KG1 (cell line): ENCODE results near the gene RBFOX1.

Source experiments
- DNase-seq: peaks from one replicate; lab custom pipeline; 2025; lab: John Stamatoyannopoulos, UW

Gene RBFOX1

DNA sequence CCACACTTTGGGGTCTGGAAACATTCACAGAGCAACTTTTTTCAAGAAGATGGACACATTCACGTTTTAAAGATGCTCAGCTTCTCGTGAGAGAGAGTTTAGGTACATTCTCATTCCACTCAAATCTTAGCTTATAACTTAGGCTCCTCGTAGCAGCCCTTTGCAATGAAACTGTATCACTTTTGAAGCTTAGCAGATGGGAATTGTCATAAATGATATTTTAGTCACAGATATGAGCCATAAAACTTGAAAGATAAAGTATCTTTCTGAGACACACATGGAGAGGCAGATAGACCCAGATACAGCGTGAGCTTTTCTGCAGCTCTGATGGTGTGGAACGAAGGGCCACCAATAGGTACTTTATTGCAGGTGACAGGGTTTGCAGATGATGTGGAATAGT is 41.1 kb downstream of the RBFOX1 start:
- no peak for DNase-seq

DNA sequence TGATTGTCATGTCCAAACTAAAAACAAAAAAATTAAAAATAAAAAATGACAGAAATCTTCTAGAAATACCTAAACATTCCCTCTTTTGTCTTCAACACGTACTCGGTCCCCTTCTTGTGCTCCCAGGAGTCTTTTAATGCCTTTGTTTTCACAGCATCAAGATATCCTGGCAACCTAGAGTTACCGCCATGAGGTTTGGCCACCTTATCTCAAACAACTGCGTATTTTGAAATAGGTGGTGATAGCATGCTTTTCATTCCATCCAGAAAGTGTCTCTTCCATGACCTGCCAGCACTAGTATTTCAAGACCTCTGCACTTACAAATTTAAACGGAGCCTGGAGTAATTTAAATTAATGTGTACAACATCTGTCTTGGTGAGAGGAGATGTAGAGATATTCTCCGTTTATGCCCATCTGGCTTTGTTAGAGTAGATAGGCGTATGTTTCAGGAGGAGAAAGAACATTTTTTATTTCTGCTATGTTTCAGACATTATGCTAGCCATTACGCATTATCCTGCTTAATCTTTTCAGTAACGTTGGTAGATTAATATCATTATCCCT is 42.0 kb downstream of the RBFOX1 start:
- no peak for DNase-seq

DNA sequence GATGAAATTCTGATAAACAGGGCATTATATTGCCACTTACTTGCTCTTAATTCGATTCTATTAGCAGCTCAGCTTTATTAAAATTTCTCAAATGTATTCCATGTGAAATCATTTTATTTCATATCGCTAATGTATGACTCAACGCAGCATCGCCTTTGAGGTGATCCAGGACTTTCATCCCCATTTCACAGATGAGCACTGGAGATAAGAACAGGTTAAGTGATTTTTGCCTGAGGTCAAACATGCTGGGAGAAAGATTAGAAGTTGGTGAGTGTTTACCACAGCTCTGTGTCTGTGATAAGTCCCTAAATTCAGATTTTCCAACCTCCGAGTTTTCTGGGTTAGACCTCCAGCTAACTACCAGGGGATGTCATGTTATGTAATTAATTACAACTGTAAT is 43.6 kb downstream of the RBFOX1 start:
- no peak for DNase-seq

DNA sequence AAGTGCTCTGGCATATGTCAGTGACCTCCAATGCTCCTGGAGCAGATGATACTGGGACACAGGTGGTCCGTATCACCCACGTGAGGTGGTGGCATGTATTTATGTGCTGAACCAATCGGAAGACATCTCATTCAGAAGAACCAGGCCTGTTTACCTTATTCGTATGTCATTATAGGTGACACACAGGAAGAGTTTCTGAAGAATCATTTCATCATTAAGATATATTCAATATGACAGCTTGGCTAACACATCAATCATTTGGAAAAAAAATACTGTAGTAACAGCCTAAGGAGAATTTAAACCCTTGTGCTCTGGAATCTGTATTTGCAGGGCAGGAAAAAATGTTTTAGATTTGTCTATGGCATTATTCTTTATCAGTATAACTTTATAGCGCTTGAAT is 44.6 kb downstream of the RBFOX1 start:
- DNase-seq, result no peak

DNA sequence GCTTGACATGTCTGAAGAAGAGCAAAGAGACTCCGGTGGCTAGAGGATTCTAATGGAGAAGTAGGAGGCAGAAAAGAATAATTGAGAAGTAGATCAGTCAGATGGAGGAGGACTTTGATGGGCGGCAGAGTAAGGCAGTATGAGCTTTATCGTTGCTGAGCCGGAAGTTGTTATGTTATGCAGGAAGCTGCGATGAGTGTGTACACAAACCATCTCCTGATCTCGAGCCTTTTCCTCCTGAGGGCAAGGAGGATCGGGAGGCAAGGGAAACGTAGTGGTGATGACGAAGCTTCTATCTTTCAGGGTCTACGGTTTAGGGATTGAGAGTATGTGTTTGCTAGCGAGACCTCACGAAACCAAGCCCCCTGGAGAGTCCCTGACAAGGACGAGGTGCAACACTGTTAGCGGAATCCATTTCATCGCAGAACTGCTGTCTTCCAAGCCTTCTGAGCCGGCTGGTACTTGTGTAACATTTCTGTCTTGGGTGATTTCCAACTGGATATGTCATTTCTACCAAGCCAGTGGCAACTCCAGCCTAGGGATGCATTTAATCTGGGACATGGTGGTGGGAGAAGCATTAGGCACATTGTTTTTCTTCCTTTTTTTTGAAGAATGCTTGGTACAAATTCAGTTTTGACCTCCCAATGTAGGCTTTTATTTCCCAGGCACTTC is 45.5 kb downstream of the RBFOX1 start:
- no peak for DNase-seq

DNA sequence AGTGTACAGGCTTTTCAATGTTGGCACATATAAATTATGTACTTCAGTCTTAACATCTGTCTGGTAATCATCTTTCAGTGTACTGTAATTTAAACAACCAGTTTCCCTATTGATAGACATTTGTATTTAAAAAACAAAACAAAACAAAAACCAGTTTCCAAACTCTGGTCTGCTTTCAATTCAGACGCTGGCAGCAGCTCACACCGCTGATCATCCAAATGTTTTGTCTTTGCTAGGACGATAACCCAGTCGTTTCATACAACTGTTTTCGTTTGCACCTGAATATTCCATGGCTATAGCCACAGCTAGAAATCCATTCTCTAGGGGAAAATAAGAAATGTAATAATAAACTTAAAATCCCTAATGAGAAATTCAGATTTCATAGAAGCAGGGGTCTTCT is 47.8 kb downstream of the RBFOX1 start:
- no peak for DNase-seq

DNA sequence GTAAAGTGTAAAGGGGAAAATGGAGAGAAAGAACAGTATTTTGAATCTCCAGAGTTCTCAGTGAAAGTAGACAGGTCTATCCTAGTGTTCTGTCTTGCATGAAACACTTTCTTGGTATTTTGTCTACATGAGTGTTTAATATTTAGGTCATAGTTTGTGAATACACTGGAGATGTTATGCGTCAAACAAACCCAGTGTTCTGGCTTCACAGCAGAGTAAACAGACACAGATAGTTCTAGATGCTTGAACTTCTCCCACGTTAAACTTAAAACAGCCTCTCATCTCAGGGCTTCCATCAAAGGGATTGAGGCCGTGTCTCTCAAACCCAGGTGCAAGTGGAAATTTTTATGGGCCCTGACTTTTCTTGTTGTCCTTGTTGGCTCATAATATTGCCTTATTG is 48.3 kb downstream of the RBFOX1 start:
- DNase-seq, result no peak

DNA sequence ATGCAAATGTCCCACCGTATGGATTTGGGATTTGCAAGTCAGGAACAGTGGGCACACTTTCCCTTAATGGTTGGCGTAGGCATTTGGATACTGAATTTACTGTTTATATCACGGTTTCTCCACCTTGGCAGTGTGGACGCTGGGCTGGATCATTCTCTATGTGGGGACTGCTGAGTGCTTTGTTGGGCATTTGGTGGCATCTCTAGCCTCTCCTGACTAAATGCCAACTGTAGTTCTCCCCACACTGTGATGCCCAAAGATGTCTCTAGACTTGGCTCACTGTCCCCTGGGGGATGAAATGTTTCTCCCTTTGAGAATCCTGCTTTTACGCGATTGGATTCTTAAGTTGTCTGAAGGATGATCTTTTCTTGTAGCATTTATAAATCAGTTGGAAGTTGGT is 49.0 kb downstream of the RBFOX1 start:
- no peak for DNase-seq

DNA sequence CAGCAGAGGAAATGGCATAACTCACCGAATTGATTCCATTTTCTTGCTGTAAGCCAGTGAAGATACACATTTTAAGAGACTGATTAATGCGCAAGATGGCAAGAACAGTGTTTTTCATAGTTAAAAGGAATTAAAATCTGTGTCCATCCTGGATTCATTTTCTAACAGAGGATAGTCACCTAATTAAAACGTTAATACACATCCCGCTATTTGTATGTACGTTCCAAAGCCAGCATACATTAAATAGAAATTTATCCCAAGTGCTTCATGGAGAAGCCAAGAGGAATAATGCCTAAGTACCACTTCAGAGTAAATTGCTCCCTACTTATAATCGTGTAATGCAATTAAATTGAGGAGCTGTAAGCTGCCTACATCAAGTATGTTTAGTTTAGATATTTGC is 49.9 kb downstream of the RBFOX1 start:
- no peak for DNase-seq

DNA sequence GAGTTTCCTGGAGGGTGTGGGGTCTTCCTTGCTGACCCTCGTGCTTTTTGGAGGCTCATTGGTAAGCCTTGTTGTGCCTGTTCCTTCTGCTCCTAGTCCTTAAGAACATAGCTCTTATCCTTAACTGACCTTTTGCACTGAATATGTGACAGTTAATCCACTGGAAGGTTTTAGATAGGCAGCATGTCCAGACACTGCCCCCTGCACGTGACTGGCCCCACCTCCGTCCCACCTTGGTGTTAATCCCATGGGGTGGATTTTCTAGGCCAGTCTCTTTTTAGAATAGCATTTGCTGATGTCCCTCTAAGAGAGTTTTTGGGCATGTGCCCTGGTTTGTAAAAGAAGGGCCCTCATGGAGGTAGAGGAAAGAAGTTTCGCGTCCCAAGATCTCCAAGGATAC is 58.3 kb downstream of the RBFOX1 start:
- no peak for DNase-seq

DNA sequence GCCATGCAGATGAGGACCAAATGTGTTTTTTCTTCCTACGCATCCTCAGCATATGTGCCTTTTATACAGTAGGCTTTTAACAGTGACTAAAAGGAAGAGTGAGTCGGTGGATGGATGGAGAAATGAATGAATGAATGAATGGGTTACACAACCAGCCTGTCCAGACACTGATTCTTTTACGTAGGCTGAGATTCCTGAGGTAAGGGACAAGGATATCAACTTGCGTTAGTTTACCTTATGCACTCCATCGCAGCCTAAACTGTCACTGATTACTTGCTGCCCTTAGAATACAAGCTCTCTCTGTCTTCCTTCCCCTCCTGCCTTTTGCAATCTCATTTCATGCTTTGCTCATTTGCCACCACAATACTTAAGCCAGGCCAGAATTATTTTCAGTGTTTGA is 59.0 kb downstream of the RBFOX1 start:
- no peak for DNase-seq

DNA sequence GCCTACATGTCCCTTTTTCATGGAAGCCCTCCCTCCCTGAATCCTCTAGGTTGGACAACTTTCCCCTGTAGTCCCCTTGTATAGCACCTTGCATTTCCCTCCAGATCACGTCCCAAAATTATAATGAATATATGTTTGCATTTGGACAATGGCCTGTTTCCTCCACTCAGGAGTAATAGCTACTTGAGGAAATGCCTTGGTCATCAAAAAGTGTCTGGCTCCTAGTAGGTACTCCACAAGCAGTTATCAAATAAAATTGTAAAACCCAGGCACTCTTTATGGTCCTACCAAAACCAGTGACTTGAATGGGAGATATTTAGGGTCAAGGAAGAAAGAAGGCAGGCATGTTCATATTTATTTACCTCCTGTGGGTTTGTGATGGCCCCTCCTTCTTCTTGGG is 59.6 kb downstream of the RBFOX1 start:
- DNase-seq, result no peak

DNA sequence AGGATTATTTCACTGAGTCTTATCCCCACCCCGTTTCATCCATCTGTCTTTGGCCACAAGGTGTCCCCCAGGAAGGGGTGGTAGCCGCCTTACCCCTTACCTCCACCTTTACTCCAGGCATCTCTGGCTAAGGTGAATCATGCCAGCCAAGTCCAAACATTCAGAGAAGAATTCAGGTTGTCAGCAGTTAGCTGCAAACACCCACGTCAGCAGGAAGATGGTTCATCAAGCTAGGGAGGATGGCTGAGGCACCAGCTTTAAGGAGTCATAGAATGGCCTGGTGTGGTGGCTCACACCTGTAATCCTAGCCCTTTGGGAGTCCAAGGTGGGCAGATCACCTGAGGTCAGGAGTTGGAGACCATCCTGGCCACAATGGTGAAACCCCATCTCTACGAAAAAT is 61.0 kb downstream of the RBFOX1 start:
- no peak for DNase-seq

DNA sequence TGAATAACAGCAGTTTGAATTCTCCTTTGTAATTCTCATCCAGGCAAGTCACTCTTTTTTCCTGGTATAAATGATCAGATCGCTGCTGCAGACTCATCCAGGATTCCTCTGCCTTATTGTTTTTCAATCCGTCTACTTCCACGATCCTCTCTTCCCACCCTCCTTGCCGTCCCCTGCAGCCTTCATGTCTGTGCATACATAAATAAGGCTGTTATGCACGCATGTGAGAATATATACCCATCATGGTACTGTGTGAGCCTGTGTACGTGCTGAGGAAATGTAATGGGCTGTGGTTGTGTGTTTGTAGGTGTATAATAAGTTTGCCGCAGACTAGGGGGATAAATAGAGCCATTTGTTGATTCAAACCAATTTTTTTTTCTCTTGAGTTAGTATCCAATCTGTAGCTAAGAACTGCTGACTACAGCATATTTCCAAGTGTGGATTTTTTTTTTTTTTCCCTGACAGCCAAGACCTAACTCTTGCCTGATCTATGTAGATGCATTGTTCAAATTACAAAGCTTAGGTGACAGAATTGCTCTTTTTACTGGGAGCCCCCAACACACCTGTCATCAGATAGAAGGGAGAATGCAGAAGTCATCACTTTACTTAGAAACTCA is 62.2 kb downstream of the RBFOX1 start:
- DNase-seq, result no peak

DNA sequence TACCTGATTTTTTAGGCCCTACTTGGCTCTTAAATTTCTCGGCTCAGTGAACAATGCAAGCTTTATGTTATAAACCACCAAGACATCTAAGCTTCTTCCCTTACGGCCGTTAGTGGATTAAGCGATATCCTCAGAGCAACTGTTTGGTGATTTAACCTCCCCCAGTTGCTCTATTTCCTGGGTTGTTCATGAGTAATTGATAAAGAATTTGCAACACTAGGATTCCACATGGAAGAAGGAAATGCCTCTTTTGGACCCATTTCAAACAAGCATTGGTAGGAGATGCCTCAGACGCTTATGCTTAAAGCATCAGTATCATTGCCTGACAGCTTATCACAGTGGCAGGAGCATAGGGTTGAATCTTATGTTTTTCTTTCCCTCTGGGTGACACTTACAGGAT is 65.3 kb downstream of the RBFOX1 start:
- no peak for DNase-seq

DNA sequence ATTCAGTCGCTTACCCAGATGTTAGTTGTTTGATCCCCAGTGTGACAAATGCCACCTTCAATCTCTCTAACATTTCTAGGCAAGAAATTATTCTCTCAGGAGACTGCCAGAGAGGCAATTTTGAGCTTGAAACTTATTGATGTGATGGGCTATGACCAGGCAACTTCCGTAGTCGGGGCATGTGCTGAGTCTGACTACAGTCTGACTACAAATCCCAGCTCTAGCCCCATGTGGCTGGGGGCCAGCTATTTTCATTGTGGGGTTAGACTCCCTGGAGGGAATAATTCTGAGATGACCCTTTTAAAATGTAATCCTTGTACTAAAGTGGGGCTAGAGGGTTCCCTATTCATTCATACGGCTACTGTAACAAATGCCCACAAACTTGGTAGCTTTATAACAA is 65.9 kb downstream of the RBFOX1 start:
- no peak for DNase-seq

DNA sequence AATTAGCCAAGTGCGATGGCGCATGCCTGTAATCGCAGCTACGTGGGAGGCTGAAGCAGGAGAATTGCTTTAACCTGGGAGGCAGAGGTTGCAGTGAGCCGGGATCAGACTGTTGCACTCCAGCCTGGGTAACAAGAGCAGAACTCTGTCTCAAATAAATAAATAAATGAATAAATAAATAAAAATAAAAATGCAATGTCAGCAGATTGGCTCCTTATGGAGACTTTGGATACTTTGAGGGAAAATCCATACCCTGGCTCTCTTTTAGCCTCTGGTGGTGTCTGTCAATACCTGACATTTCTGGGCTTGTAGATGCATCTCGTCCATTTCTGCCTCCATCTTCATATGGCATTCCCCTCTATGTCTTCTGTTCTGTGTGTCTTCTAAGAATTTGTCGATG is 66.7 kb downstream of the RBFOX1 start:
- DNase-seq, result no peak

DNA sequence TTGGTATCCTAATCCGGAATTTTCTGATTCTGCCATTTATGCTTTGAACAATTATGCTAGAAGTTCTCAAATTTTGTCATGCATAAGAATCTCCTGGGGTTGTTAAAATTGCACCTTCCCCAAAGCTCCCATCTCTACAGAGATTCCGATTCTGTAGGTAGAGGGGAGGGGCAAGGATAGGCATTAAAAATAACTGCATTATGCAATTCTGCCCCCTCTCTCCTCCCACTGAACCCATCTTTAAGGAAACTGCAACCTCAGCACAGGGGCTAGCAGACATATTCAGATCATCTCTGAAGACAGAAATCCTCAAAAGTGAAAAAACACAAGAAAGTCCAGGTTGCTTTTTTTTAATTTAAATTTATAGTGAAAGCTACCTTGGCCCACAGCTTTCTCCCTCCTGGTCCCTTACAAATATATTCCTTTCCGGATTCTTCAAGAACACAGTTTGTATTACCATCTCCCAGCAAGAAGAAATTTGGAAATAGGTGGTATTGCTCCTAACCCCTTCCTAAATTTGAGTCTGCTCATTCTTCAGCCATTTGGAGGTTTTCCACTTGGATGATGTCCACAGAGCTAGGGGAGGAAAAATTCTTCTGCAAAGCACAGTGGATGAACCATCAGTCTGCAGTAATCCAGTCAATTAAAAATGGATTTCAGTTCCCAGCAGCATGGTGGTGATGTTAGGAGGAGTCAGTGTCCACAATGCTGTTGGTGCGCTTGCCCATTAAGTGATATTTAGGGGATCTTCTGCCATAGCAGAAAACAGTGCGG is 67.7 kb downstream of the RBFOX1 start:
- DNase-seq, result no peak

DNA sequence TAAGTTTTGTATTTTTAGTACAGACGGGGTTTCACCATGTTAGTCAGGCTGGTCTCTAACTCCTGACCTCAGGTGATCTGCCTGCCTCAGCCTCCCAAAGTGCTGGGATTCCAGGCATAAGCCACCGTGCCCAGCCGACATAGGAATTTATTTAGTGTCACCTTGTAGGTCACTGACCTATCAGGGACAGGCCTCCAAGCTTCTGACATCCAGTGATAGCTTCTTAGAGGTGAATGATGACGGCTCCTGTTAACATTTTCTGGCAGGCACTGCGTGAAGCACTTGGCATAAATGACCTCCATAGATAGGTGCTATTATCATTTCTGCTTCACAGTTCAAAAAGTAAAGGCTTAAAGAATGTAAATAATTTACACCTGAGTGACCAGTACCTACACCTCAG is 71.6 kb downstream of the RBFOX1 start:
- no peak for DNase-seq

DNA sequence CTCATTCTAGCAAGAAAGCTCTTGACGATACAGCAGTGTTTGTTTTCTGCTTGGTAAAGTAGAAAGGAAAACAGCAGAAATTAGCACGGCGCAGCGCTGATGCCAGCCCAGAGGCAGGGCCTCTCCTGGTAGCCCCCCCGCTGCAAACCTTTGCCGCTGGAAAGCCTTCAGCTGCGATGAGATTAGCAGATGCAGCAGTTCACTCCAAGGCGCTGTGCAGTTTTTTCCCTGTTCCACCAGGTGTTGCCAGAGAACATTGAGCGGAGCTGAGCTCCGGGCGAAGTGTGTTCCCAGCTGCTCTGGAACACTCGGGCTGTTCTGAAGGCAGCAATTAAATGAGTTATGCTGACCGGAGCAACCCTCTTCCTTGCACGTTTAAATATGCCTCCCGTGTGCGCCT is 72.5 kb downstream of the RBFOX1 start:
- DNase-seq, result no peak

DNA sequence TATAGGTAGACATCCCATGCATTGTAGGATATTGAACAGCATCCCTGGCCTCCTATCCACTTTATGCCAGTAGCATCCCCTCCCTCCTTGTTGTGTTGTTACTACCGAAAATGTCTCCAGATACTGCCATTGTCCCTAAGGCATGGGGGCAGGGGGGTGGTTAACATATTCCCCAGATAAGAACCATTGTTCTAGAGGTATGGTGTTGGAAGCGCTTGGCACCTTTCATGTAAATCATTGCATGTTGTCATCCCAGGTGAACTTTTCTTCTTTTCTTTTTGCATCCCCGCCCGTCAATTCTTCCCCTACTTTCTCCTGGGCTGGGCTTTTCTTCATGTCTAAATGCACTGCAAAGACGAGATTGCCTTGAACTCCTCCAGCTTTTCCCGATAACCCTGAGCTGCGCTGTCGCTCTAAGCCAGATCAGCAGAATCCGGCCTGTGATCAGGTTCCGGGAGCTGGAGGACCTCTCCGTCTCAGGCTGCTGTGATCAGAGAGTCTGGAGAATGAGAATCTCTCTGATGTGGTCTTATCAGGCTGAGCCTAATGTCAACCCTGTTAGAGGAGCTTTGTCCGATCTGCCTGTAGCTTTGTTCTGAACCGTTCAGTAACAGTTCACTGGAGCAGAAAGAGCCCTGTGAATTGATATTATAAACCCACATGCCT is 76.2 kb downstream of the RBFOX1 start:
- DNase-seq, result no peak

DNA sequence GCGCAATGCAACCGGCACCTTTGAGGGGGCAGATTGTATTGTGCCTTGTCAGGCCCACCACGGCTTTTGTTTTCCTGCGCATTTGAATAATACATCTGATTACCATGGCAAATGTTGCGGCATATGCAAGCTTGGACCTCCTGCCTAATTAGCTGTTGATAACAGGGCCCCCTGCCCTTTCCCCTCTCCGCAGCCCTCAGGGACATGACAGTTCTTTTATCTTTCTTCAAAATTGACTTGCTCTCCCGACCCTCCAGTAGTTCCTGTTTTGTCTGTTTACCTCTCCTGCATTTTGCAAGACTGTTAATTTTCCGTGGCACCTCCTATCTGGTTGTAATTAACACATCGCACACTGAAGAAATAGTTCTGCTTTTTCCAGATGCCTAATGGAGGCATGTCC is 86.8 kb downstream of the RBFOX1 start:
- no peak for DNase-seq

DNA sequence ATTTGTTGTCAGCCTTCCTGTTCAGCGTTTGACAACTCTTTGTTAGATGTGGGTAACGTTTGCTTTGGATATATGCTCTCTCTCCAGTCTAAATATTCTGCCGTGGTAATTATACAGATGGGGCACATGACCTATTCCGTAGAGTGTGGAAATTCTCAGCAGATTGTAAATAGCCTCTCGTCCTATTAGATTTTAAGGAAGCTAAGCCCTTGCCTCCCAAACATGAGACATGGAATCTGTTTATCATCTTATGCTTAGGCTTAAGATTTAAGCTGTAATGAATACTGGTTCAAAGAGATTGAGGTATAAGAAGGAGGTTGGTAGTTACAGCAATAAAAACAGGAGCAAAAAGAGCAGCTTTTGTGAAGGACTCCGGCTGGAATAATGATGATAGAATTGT is 87.4 kb downstream of the RBFOX1 start:
- no peak for DNase-seq
